Occipital lobe (tissue), 2 donors: Measurements from ENCODE around the gene CYBRD1. TPM values are rescaled to one million over a fixed set of nuclear protein-coding genes. Genes with fewer than 3 reads are reported as not detected.
A peak's percentile ranks its signal among the peaks of the same experiment; 100 is the strongest.
"Not testable (repeated sequence)": the region's sequence is repeated elsewhere in the genome, so short reads cannot be mapped to it uniquely, and the experiment has no call there.

Experiments
- DNase-seq: peaks from one replicate; lab custom pipeline; 2025; lab: John Stamatoyannopoulos, UW
- total RNA-seq: library from RNA; depleted of rRNA; stranded (reverse); fragments of >200 nt; gene quantifications from one replicate; pipeline ENCODE4 v1.2.3, GENCODE V29; 2014

CYBRD1 gene
- 12.3 TPM for total RNA-seq

DNA sequence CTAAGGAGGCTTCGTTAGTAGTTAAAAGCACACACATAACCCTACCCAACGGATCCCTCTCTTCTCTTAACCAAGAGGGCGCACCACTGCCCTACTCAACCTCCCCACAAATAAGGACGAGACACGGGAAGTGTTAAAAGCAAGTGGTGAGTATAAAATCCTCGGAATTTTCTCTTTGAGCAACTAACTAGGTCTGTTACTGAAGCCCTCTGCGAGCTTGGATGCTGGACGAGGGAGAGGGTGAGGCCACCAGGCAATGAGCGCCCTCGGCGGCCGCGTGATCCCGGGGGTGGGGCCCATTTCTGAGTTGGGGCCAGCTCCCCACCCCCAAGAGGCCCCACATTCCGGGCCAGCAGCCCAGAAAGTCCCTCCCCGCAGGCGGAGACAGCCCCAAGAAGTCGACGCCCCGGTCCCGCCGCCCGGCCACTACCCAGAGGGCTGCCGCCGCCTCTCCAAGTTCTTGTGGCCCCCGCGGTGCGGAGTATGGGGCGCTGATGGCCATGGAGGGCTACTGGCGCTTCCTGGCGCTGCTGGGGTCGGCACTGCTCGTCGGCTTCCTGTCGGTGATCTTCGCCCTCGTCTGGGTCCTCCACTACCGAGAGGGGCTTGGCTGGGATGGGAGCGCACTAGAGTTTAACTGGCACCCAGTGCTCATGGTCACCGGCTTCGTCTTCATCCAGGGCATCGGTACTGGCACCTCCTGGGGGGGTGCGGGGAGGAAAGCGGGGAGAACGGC, at the start of gene CYBRD1:
CYBRD1 (plus strand) TSS at position 423 of the 736 bp plus-strand sequence; CDS start at position 495, 72 bp downstream.
- DNase-seq = peak; percentile 74

DNA sequence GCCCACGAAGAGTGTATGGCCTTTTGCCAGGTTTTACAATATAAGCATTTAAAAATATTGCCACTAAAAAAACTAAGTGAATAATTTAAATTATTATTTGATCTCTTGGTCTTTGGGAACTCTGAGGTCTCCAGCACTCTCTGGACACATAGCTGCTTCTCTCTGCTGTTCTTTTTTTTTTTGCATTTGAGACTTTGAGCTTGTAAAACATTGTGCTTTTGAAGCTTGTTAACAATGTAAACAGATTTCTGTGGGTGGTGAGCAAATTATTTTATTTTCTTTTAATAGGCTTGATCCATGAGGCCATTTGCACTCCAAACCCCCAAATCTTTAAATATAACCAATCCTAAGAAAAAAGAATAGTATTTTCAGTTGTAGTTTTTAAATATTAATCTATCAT, 46.3 kb upstream of the CYBRD1 start:
- DNase-seq = no peak

GRCh38 chr2:171478345-171478744, 43.9 kb upstream of the CYBRD1 start:
- no peak for DNase-seq

DNA sequence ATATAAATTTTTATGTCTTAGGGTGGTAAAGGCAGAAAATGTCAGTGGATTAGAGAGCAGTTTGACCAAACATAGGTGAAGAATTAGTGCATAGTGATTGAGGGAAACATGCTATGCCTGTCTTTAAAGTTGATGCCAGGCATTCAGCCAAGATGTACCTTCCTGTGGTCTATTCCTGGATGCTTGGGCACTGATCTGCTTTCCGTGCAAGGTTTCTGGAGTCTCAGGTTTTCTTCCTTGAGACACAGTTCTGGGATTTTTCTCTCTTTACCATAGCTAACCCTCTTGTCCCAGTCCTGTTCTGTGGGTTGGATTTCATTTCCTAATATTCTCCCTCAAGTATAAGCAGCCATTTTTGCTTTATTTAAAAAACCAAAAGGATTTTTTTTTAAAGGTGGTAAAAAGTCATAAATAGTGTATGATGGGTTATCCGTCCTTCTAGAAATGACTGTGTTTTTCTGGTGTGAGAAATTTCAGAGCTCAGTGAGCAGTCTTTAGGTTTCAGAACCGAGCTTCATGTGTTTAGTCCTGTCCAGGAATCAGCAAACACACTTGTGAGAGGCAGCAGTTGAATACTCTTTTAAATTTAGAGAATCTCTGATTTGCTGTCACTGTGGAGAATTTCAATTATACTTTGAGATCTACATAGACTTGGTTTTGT, 43.0 kb upstream of the CYBRD1 start:
- no peak for DNase-seq

DNA sequence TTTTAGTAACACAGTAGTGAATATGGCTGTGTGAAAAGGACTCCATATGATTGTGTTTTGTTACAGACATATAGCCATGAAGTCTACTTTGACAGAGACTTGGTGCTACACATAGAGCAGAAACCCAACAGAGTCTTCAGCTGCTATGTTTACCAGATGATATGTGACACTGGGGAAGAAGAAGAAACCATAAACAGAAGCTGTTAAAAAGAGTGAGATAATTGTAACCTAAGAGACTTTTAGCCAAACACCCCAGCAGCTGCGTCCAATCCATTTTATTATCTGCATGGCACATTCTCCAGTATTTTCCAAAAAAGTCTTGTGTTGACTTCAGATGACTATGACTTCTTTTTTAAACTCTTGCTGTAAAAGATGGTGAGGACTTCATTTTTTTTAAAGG, 41.4 kb upstream of the CYBRD1 start:
- DNase-seq = no peak

GRCh38 chr2:171482308-171482707, 40.0 kb upstream of the CYBRD1 start:
- no peak for DNase-seq

GRCh38 chr2:171482877-171483276, 39.4 kb upstream of the CYBRD1 start:
- no peak for DNase-seq

DNA sequence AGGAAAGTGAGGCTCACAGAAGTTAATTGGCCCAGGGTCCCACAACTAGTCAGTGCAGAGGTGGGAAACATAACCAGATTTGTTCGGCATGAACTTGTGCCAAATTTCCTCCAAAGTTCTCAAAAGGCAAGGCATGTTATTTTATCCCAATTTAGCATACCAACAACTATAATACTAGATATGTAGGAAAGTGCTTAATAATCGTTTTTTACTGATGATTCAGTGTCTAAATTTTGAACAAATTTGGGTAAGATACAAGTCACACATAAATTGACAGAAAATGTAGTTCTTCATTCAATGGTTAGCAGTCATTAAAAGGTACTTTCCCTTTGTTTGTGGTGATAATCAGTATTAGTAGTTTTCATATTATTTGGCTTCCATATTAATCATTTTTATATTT, 38.5 kb upstream of the CYBRD1 start:
- no peak for DNase-seq

DNA sequence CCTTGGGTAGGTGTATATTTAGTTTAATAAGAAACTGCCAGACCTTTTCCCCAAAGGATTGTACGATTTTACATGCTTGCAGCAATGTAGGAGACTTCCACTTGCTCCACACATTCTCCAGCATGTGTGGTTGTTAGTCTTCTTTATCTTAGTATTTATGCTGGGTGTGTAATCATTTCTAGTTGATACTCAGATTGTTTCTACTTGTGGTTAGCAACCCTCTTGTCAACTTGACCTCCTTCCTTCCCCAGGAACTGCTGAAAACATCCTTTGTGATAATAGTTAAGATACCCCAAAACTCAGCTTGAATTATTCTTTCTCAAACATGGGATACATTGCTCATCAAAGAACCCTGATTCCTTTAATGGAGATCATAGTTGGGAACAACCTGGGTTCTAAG, 37.2 kb upstream of the CYBRD1 start:
- DNase-seq = no peak

DNA sequence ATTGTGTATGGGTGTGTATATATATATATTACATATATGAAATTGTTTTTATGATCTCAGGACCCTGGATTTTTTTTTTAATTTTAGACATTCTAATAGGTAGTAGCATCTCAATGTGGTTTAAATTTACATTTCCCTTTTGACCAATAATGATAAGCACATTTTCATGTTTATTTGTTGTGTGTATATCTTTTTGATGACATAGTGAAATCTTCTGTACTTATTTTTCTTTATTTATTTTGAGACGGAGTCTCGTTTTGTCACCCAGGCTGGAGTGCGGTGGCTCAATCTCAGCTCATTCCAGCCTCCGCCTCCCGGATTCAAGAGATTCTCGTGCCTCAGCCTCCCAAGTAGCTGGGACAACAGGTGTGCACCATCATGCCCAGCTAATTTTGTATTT, 35.1 kb upstream of the CYBRD1 start:
- DNase-seq = no peak

DNA sequence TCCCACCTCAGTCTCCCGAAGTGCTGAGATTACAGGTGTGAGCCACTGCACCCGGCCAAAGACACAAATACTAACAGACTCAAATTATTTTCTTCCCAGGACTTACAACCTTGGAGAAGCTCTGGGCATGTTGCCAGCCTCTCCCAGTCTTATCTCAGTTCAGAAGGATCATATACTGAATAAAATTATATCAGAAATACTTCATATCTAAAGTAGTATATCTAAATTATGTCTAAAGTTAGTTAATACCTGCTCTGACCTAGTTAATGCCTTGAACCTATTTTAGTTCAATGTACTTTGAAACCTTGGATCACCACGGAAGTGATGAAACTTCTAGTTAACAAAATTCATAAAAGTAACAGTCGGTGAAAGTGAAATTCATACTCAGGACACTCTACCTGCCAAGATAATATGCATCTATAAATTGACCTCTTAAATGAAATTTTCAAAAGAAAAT, 34.4 kb upstream of the CYBRD1 start:
- DNase-seq = no peak

DNA sequence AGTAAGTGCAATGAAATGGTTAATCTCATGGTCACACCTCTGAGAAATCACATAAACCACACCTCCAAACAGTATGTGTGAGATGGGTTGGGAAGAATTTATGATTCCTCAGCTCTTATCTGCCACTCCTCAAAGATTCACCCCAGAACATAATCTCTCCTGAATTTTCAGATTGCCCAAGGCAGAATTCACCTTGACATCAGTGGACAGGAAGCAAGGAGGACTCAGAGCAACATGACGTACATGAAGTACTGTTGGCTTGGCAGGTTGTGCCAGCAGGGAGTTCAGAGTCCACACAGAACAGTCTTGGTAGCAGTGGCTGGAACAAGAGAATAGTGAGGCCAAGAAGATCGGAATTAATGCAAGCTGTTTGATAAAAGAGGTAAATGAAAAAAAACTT, 31.7 kb upstream of the CYBRD1 start:
- no peak for DNase-seq

DNA sequence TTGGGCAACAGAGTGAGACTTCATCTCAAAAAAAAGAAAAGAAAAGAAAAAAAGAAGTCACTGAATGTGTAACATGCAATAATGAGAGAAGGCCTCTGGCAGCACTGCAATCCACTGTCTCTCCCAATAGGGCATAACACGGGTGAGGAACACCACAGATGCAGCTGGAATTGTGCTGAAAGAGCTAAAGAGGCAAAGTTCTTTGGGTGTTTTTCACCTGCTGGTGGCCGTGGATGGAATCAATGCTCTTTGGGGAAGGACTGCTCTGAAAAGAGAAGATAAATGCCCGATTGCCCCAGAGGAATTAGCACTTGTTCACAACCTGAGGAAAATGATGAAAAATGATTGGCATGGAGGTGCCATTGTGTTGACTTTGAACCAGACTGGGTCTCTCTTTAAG, 31.0 kb upstream of the CYBRD1 start:
- DNase-seq = no peak

DNA sequence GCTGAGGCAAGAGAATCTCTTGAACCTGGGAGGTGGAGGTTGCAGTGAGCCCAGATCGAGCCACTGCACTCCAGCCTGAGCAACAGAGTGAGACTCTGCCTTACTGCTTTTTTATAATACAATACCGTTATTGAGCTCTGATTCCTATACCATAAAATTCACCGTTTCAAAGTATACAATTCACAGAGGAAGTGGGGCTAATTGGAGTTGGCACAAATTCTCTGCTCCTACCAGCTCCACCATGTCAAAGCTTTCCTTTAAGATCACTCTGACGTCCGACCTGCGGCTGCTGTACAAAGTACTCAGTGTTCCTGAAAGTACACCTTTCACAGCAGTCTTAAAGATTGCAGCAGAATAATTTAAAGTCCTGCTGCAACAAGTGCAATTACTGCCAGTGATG, 29.6 kb upstream of the CYBRD1 start:
- no peak for DNase-seq

- not testable (repeated sequence) for DNase-seq
Observed at GRCh38 chr2:171497664-171498063, 24.6 kb upstream of the CYBRD1 start.

DNA sequence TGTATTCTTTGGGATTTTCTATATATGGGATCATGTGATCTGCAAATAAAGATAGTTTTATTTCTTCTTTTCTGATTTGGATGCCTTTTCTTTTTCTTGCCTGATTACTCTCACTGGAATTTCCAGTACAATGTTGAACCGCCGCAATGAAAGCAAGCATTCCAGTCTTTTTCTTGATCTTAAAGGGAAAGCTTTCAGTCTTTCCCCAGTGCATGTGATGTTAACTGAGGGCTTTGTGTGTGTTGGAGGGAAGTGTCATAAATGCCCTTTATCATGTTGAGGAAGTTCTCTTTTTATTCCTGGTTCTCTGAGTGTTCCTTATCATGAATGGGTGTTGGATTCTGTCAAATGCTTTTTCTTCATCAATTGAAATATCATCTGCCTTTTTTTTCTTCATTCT, 16.9 kb upstream of the CYBRD1 start:
- no peak for DNase-seq

GRCh38 chr2:171509945-171510731, 12.1 kb upstream of the CYBRD1 start:
- DNase-seq = no peak

DNA sequence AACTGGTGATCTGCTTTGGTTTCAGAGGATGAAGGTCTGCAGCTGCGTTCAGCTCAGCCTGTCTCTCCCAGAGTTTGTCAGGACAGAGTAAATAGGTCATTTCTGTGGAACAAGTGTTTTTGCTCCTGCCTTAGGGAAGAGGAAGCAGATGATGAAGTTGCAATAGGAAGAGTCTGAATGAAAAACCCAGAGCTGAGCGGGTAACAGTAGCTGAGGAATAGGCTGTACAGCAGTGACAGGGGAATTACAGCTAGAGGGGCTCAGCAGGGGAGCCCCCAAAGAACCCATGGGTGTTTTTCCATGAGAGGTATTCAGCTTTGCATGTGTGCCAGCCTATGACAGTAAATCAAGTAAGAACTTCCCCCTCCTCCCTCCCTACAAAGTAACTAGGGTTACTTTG, 10.3 kb upstream of the CYBRD1 start:
- no peak for DNase-seq

- DNase-seq = no peak
Observed at GRCh38 chr2:171512683-171513195, 9.5 kb upstream of the CYBRD1 start.

DNA sequence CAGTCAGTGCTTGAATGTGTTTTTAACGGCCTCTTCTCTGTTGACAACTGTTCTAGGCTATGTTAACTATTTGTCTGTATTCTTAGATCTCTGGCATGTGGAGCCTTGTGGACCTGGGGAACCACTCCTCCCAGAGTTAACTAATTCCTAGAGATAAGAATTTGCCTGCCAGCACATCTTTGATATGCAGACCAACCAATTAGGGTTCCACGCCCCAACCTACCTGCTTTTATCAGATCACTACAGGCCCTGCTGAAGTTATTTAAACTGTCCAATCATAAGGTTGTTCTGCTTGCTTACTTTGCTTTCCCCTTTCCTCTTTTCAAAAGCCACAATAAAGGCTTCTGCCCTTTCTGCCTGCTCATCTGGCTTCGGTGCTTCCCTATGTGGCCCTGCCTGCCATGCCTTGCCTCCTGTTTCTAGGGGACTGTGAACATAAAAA, 8.5 kb upstream of the CYBRD1 start:
- DNase-seq = no peak

DNA sequence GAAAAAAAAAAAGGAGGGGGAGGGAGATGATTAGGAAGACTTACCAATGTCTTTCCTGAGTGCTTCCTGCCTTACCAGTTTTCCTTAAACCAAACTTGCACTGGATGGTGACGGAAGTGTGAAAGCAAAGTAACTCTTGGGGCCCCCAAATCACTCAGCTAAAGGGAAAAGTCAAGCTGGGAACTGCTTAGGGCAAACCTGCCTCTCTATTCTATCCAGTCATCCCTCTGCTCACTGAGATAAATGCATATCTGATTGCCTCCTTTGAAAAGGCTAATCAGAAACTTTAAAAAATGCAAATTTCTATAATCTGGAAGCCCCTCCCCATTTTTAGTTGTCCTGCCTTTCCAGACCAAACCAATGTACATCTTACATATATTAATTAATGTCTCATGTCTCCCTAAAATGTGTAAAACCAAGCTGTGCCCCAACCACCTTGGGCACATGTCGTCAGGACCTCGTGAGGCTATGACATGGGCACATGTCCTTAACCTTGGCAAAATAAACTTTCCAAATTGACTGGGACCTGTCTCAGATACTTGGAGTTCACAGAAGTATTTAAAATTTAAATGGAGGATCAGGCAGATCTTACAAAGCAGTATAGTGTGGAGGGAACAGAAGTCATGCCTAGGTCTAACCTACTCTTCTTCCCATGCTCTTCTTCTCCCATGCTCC, 7.2 kb upstream of the CYBRD1 start:
- no peak for DNase-seq
